Sciatic nerve (tissue), 2 donors: Measurements from ENCODE around the gene MAD1L1. TPM values are rescaled to one million over a fixed set of nuclear protein-coding genes. Genes with fewer than 3 reads are reported as not detected.
A peak's percentile ranks its signal among the peaks of the same experiment; 100 is the strongest.

ENCODE experiments used
- ATAC-seq: fragments of 200-7000 bp; cut with Tn5 transposase; one replicate; pipeline ENCODE4 v1.9.1; 2020; ENCODE audit warnings: mild to moderate bottlenecking, moderate library complexity
- DNase-seq: peaks from one replicate; pipeline ENCODE4 v3.0.0-alpha.2; 2020; ENCODE audit warnings: low spot score
- intact Hi-C: fragments of 100-400 bp; cut with DNase I; formaldehyde crosslinking; loops from one replicate; pipeline ENCODE4 v1.14.2; 2022
- total RNA-seq: library from RNA; stranded (reverse); fragmentation: NEBNext Ultra II Directional; extraction: Animal tissue kit (Norgen Biotek cat#: 25700); gene quantifications from one replicate; pipeline ENCODE4 v1.2.1, GENCODE V29; 2021
- donor health status: DM: no; HTN: no; CAD: no.
- donor health status: DM: no; HTN: no; CAD: no.

The MAD1L1 gene
- total RNA-seq, 1 donor from 2014 or later: 42.1 TPM

- intact Hi-C loops: no loop called here
- ATAC-seq (no peak), DNase-seq (peak; percentile 66)
Observed at GRCh38 chr7:2260820-2261219, 28.1 kb upstream of the MAD1L1 start.

- intact Hi-C loops: no loop called here
Observed at GRCh38 chr7:2259480-2259879, 26.7 kb upstream of the MAD1L1 start.

GRCh38 chr7:2258661-2259365 is 26.1 kb upstream of the MAD1L1 start:
- intact Hi-C loops: no loop called here
- DNase-seq: no peak
- ATAC-seq: no peak

More at GRCh38 chr7:2259480-2259879, 26.7 kb upstream of the MAD1L1 start:
- DNase-seq: no peak
- no peak for ATAC-seq

- DNase-seq: no peak
- intact Hi-C loops: no loop called here
- ATAC-seq: no peak
Observed at GRCh38 chr7:2257651-2258050, 24.9 kb upstream of the MAD1L1 start.

- no peak for ATAC-seq
- DNase-seq: peak; percentile 54
- intact Hi-C loops: no loop called here
Observed at GRCh38 chr7:2257046-2257551, 24.4 kb upstream of the MAD1L1 start.

- ATAC-seq: no peak
- DNase-seq: no peak
- intact Hi-C loops: no loop called here
Observed at GRCh38 chr7:2256306-2257045, 23.7 kb upstream of the MAD1L1 start.

GRCh38 chr7:2255145-2256139 is 22.7 kb upstream of the MAD1L1 start:
- intact Hi-C loops: no loop called here
- ATAC-seq (no peak), DNase-seq (no peak)

- intact Hi-C loops: no loop called here
- ATAC-seq: no peak
- no peak for DNase-seq
Observed at GRCh38 chr7:2254429-2255144, 21.8 kb upstream of the MAD1L1 start.

- no peak for DNase-seq
- ATAC-seq: no peak
- intact Hi-C loops: no loop called here
Observed at GRCh38 chr7:2253525-2254244, 20.9 kb upstream of the MAD1L1 start.

- intact Hi-C loops: no loop called here
- no peak for DNase-seq
- ATAC-seq: no peak
Observed at GRCh38 chr7:2253021-2253420, 20.3 kb upstream of the MAD1L1 start.

GRCh38 chr7:2251841-2252771 is 19.4 kb upstream of the MAD1L1 start:
- DNase-seq: peak; percentile 53
- intact Hi-C loops: no loop called here
- no peak for ATAC-seq

- no peak for ATAC-seq
Observed at GRCh38 chr7:2251381-2251780, 18.6 kb upstream of the MAD1L1 start.

GRCh38 chr7:2249744-2250323 is 17.1 kb upstream of the MAD1L1 start:
- DNase-seq (peak; percentile 59), ATAC-seq (no peak)

More at GRCh38 chr7:2251381-2251780, 18.6 kb upstream of the MAD1L1 start:
- DNase-seq: no peak
- intact Hi-C loops: no loop called here

GRCh38 chr7:2248984-2249694 is 16.4 kb upstream of the MAD1L1 start:
- peak; percentile 94 for ATAC-seq
- intact Hi-C loops: loop anchor here (5.0 kb wide), 1 partner anchor 1988 kb away; no protein-coding TSS in a partner anchor

More at GRCh38 chr7:2249744-2250323, 17.1 kb upstream of the MAD1L1 start:
- intact Hi-C loops: loop anchor here (5.0 kb wide), 1 partner anchor 1987 kb away; no protein-coding TSS in a partner anchor

GRCh38 chr7:2247141-2247995 is 14.6 kb upstream of the MAD1L1 start:
- ATAC-seq (no peak), DNase-seq (no peak)
- intact Hi-C loops: loop anchor here (5.0 kb wide), 1 partner anchor 1990 kb away; no protein-coding TSS in a partner anchor

More at GRCh38 chr7:2248984-2249694, 16.4 kb upstream of the MAD1L1 start:
- peak; percentile 86 for DNase-seq
